T1000 (cell line): ENCODE data around the gene ABCC10.
A peak's percentile ranks its signal among the peaks of the same experiment; 100 is the strongest.
"Not testable (repeated sequence)": the region's sequence is repeated elsewhere in the genome, so short reads cannot be mapped to it uniquely, and the experiment has no call there.

Experiments used
- DNase-seq: peaks from one replicate; lab custom pipeline; 2025; ENCODE audit warnings: mixed read lengths; lab: John Stamatoyannopoulos, UW

Gene ABCC10

GRCh38 chr6:43496370-43497128, 69.2 kb downstream of the ABCC10 start:
- peak; percentile 55 for DNase-seq

DNA sequence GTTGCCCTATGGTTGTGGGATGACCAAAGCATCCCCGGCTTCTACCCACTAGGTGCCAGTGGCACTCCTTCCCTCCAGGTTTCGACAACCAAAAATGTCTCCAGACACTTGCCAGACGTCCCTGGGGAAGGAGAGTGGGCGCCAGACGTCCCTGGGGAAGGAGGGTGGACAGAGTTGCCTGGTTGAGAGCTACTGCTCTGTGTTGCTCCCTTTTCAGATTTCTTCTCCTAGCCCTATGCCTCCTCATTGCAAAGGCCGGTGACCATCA, 69.7 kb downstream of the ABCC10 start:
- no peak for DNase-seq

DNA sequence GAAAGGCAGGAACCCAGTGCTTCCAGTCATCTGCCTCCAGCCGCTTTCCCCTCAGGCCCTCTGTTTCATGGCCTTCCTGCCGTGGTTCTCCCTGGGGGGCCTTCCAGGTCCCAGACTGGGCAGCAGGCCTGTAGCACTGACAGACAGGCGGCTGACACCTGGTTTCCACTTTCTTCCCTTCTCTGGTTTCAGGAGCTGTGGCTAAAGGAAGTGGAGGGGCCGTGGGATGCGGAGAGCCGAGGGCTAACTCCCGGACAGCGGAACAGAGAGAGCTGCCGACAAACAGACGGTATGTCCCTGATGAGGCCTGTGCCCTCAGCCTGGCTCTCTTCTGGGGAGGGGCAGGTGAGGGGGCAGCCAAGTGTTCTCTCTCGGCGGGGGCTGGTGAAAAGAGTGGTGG, 70.3 kb downstream of the ABCC10 start:
- no peak for DNase-seq

DNA sequence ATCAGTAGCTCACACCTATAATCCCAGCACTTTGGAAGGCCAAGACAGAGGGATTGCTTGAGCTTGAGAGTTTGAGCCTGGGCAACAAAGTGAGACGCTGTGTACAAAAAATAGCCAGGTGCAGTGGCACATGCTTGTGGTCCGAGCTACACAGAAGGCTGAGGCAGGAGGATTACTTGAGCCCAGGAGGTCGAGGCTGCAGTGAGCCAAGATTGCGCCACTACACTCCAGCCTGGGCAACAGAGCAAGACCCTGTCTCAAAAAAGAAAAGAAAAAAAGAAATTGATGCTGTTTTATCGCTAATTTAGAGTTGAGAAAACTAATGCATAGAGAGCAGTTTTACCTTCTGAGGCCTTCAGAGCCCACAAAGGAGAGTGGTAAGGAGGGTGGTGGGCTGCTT, 71.0 kb downstream of the ABCC10 start:
- DNase-seq = not testable (repeated sequence)

DNA sequence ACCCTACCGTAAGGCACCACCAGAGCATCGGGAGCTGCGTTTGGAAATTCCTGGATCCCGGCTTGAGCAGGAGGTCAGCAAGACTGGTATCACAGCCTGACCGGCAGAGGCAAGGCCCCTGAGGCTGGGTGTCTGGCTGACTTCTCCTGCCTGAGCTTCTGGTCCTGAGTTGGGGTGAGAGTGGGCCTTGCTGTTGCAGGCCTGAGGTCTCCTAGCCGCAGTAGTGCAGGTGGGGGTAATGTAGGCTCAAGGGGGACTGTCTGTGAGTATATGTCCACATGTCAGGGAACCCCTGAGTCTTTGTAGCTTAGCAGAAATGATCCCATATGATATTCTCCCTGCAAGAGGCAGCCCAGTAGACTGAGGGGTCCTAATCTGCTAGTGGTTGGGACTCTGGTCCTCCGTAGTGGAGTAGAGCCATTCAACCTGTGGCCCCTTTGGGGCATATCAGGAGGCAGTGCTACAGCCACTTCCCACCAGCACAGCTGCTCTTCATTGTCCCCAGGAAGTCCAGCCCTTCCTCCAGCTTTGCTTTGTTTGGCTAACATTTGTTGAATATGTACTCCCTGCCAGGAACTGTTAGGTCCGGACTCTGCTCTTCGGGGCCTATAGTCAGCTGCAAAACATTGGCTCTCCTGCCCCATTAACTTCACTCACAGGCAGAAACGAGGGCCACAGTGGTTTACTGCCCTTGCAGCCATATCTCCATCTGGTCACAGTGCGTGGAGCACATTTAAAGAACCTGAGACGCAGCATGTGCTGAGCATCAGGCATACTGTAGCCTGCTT, 71.9 kb downstream of the ABCC10 start:
- DNase-seq = no peak
